OCI-LY7 (cell line): Measurements from ENCODE around the gene MINDY3. TPM values are rescaled to one million over a fixed set of nuclear protein-coding genes. Genes with fewer than 3 reads are reported as not detected.

Experiments
- BruUV-seq: library from RNA; stranded (reverse); fragments of 400-500 nt; replicated peaks from 2 replicates; lab custom pipeline; 2021; lab: Mats Ljungman, UMichigan
- CTCF ChIA-PET: fragments of 300-600 bp; sonication (Branson Sonifier 250); formaldehyde crosslinking; loops from one replicate; lab custom pipeline; 2022; ENCODE audit warnings: antibody characterized with exemption; ENCODE audit not compliant: unreplicated experiment; lab: Charles Lee
- POLR2A ChIA-PET: fragments of 300-600 bp; sonication (Branson Sonifier 250); formaldehyde crosslinking; loops from one replicate; lab custom pipeline; 2022; ENCODE audit warnings: antibody characterized with exemption; lab: Charles Lee
- DNase-seq: peaks from one replicate; pipeline ENCODE4 v3.0.0-alpha.2; 2015; ENCODE audit warnings: low spot score
- H2AFZ ChIP-seq: fragments of 200-600 bp; sonication (generic), shearing (Covaris generic); 2 replicates; pipeline ENCODE4 v1.6.1; 2014; ENCODE audit warnings: mild to moderate bottlenecking, antibody characterized with exemption, low read length, moderate library complexity
- H3K27ac ChIP-seq: fragments of 200-600 bp; sonication (generic); 2 replicates; pipeline ENCODE4 v1.5.1; 2014; ENCODE audit warnings: mixed run types, low read depth, mild to moderate bottlenecking, moderate library complexity, low read length, inconsistent platforms; ENCODE audit not compliant: poor library complexity, severe bottlenecking
- H3K36me3 ChIP-seq: fragments of 200-600 bp; sonication (generic); 2 replicates; pipeline ENCODE4 v1.6.1; 2014; ENCODE audit warnings: mild to moderate bottlenecking, antibody characterized with exemption, low read length, moderate library complexity, mixed read lengths; ENCODE audit not compliant: insufficient read depth
- H3K4me1 ChIP-seq: fragments of 200-600 bp; sonication (generic); 2 replicates; pipeline ENCODE4 v1.5.1; 2014; ENCODE audit warnings: mild to moderate bottlenecking, low read length; ENCODE audit not compliant: insufficient read depth, poor library complexity, severe bottlenecking
- H3K4me2 ChIP-seq: fragments of 200-600 bp; sonication (generic); 2 replicates; pipeline ENCODE4 v1.6.1; 2014; ENCODE audit warnings: mild to moderate bottlenecking, low read length
- H3K4me3 ChIP-seq: fragments of 200-600 bp; sonication (generic); 2 replicates; pipeline ENCODE4 v1.5.1; 2014; ENCODE audit warnings: mild to moderate bottlenecking, low read depth, low read length; ENCODE audit not compliant: poor library complexity, severe bottlenecking
- H3K79me2 ChIP-seq: fragments of 200-600 bp; sonication (generic); 2 replicates; pipeline ENCODE4 v1.6.1; 2016; ENCODE audit warnings: low read depth, mild to moderate bottlenecking, low read length, moderate library complexity, mixed read lengths; ENCODE audit not compliant: insufficient read depth
- H3K9me2 ChIP-seq: fragments of 200-600 bp; sonication (generic); 2 replicates; pipeline ENCODE4 v1.6.1; 2016; ENCODE audit warnings: mild to moderate bottlenecking, low read length, mixed read lengths; ENCODE audit not compliant: insufficient read depth
- H3K9me3 ChIP-seq: fragments of 200-600 bp; sonication (generic); 2 replicates; pipeline ENCODE4 v1.6.1; 2014; ENCODE audit warnings: mild to moderate bottlenecking, mixed run types, low read length, mixed read lengths
- H4K20me1 ChIP-seq: fragments of 200-600 bp; sonication (generic); 2 replicates; pipeline ENCODE4 v1.6.1; 2014; ENCODE audit warnings: mild to moderate bottlenecking, antibody characterized with exemption, low read length, moderate library complexity, mixed read lengths; ENCODE audit not compliant: insufficient read depth
- EZH2phosphoT487 ChIP-seq: fragments of 200-600 bp; sonication (generic); IDR thresholded peaks from 2 replicates; pipeline ENCODE4 v1.6.1; 2018; ENCODE audit warnings: low read depth, borderline replicate concordance, mild to moderate bottlenecking, mixed run types, antibody characterized with exemption, low read length, moderate library complexity, mixed read lengths
- intact Hi-C: fragments of 100-400 bp; cut with micrococcal nuclease; formaldehyde crosslinking; loops from one replicate; pipeline ENCODE4 v1.10.0; 2022; ENCODE audit not compliant: unreplicated experiment
- total RNA-seq, 2 experiments: library from RNA; depleted of rRNA in 1 of 2; stranded (reverse); fragments of >200 nt in 1 of 2; shearing (Covaris generic) in 1 of 2; gene quantifications; 2 replicates each; pipeline ENCODE4 v1.2.3, GENCODE V29; 2014 to 2022
- TF ChIP-seq, protein P1 (sequence below): fragments of 200-600 bp; sonication (generic); conservative IDR thresholded peaks from 2 replicates; pipeline ENCODE4 v1.5.1; 2014; ENCODE audit warnings: mild to moderate bottlenecking, antibody characterized with exemption, low read length, moderate library complexity, mixed read lengths

The MINDY3 gene
- total RNA-seq, 2 experiments from 2014 or later = 15.7 to 23.3 TPM

DNA sequence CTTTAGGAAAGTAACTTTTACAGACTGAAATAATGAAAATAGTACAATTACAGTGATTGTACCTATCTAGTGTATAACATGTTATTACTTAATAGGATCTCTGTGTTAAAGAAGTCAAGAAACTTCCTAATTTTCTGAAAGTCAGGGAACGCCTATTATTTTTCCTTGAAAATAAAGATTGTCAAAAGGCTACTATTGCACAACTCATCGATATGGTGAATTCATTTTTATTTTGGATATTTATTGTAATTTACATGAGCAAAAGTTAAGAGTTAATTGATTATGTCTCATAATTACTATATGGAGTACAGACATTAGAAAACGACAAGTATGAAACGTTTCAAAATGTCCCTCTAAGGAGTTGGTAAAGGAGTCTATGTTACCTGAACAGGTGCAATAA is 12.8 kb downstream of the MINDY3 start:
- Histone ChIP-seq H3K36me3 (peaks cover 36% of the 10 kb centered on the region), H3K4me1 (peaks cover 4% of the 10 kb centered on the region), H2AFZ (no peak overlapping the region), H3K4me2 (no peak overlapping the region), H3K9me2 (no peaks in the 10 kb centered on the region), H3K79me2 (peaks cover 4% of the 10 kb centered on the region; the same call in 1 of the 2 replicates), H3K27ac (no peak overlapping the region), H3K9me3 (peaks cover 20% of the 10 kb centered on the region; the same call in 1 of the 2 replicates), H4K20me1 (no peaks in the 10 kb centered on the region), H3K4me3 (no peak overlapping the region)
- ChIA-PET POLR2A (interaction anchor here (1.2 to 1.7 kb wide), 2 partner anchors 11 to 13 kb away, joined by 3 to 6 read pairs; partner anchors contain the start of gene MINDY3), CTCF (no interaction called here)
- DNase-seq = no peak
- TF ChIP-seq, protein P1, sequence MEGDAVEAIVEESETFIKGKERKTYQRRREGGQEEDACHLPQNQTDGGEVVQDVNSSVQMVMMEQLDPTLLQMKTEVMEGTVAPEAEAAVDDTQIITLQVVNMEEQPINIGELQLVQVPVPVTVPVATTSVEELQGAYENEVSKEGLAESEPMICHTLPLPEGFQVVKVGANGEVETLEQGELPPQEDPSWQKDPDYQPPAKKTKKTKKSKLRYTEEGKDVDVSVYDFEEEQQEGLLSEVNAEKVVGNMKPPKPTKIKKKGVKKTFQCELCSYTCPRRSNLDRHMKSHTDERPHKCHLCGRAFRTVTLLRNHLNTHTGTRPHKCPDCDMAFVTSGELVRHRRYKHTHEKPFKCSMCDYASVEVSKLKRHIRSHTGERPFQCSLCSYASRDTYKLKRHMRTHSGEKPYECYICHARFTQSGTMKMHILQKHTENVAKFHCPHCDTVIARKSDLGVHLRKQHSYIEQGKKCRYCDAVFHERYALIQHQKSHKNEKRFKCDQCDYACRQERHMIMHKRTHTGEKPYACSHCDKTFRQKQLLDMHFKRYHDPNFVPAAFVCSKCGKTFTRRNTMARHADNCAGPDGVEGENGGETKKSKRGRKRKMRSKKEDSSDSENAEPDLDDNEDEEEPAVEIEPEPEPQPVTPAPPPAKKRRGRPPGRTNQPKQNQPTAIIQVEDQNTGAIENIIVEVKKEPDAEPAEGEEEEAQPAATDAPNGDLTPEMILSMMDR = no peak
- no peak for TF ChIP-seq EZH2phosphoT487
- intact Hi-C loops = no loop called here
- no TSS peak for BruUV-seq

GRCh38 chr10:15844517-15844916 is 15.8 kb downstream of the MINDY3 start:
- no TSS peak for BruUV-seq
- intact Hi-C loops = no loop called here
- no peak overlapping the region for H2AFZ ChIP-seq
- peaks cover 4% of the 10 kb centered on the region; the same call in 1 of the 2 replicates for H3K79me2 ChIP-seq
- no peak overlapping the region for H3K4me2 ChIP-seq
- 0 out of 2 replicates have a peak, but pooled peaks cover 7% of the 10 kb centered on the region for H3K9me3 ChIP-seq
- no peaks in the 10 kb centered on the region; the same call in 1 of the 2 replicates for H4K20me1 ChIP-seq
- H3K9me2 ChIP-seq = no peaks in the 10 kb centered on the region
- H3K27ac ChIP-seq = no peak overlapping the region
- TF ChIP-seq, protein P1 = no peak
- no peak for TF ChIP-seq EZH2phosphoT487
- POLR2A ChIA-PET = interaction anchor here (1.6 to 3.0 kb wide), 2 partner anchors 10 to 13 kb away, joined by 4 to 12 read pairs; no protein-coding TSS in a partner anchor
- CTCF ChIA-PET = no interaction called here
- no peak for DNase-seq
- peaks cover 5% of the 10 kb centered on the region for H3K4me1 ChIP-seq
- H3K36me3 ChIP-seq = peaks cover 26% of the 10 kb centered on the region
- H3K4me3 ChIP-seq = no peak overlapping the region

DNA sequence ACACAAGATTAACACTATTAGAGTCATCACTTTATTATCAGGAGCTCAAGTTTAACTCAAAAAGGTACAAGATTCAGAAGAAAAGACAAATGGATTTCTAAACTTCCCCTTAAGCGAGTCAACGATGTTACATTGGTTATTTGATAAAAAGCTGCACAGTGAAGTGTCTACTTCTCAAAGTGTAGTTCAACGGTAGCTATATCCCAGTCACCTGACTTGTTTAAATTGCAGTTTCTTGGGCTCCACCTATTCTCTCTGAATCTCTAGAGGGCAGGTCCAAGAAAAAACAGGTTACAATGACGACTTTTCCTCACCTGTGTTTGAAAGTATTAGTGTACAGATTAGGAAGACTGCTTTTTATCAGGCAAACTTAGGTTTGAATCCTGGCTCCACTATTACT is 16.6 kb downstream of the MINDY3 start:
- no peak overlapping the region for H3K27ac ChIP-seq
- H4K20me1 ChIP-seq = no peaks in the 10 kb centered on the region; the same call in 1 of the 2 replicates
- no peak overlapping the region for H3K4me2 ChIP-seq
- no peak for DNase-seq
- ChIA-PET CTCF (no interaction called here), POLR2A (interaction anchor here (1.6 to 3.0 kb wide), 2 partner anchors 11 to 14 kb away, joined by 4 to 12 read pairs; no protein-coding TSS in a partner anchor)
- BruUV-seq = no TSS peak
- peaks cover 26% of the 10 kb centered on the region for H3K36me3 ChIP-seq
- 0 out of 2 replicates have a peak, but pooled peaks cover 7% of the 10 kb centered on the region for H3K9me3 ChIP-seq
- peaks cover 5% of the 10 kb centered on the region for H3K4me1 ChIP-seq
- no peak overlapping the region for H3K4me3 ChIP-seq
- intact Hi-C loops = no loop called here
- H3K9me2 ChIP-seq = no peaks in the 10 kb centered on the region
- no peak for TF ChIP-seq EZH2phosphoT487
- TF ChIP-seq, protein P1 = no peak
- H3K79me2 ChIP-seq = peaks cover under 1% of the 10 kb centered on the region; the same call in 1 of the 2 replicates
- no peak overlapping the region for H2AFZ ChIP-seq
